Large intestine (tissue), 3 donors: Measurements from ENCODE around the gene LIMCH1. TPM values are rescaled to one million over a fixed set of nuclear protein-coding genes. Genes with fewer than 3 reads are reported as not detected.

Experiments used
- DNase-seq, 2 donors: peaks; one replicate each; pipeline versions ENCODE4 v3.0.0 to v3.0.0-alpha.2; 2013
- H3K27ac ChIP-seq: one replicate; pipeline ENCODE4 v1.5.1; 2013; ENCODE audit warnings: low read length
- H3K27me3 ChIP-seq: 2 replicates; pipeline ENCODE4 v1.6.1; 2013; ENCODE audit warnings: low read length; ENCODE audit not compliant: control insufficient read depth, insufficient read depth
- H3K36me3 ChIP-seq: 2 replicates; pipeline ENCODE4 v1.6.1; 2013; ENCODE audit warnings: low read length; ENCODE audit not compliant: control insufficient read depth, insufficient read depth
- H3K4me1 ChIP-seq: one replicate; pipeline ENCODE4 v1.6.1; 2013; ENCODE audit warnings: low read length; ENCODE audit not compliant: control insufficient read depth, insufficient read depth
- H3K4me3 ChIP-seq: one replicate; pipeline ENCODE4 v1.5.1; 2013; ENCODE audit warnings: low read length
- H3K9me3 ChIP-seq: one replicate; pipeline ENCODE4 v1.6.1; 2013; ENCODE audit warnings: mild to moderate bottlenecking, low read depth, low read length, moderate library complexity; ENCODE audit not compliant: control insufficient read depth
- WGBS: methylation state at CpG from one replicate; pipeline ENCODE4 v1.1.5; 2013; ENCODE audit warnings: low lambda C conversion rate; ENCODE audit not compliant: insufficient coverage; 5-methylcytosine and 5-hydroxymethylcytosine counted together
- polyA plus RNA-seq: library from polyadenylated mRNA; unstranded; fragments of 120-200 nt; gene quantifications from one replicate; pipeline ENCODE4 v1.2.1, GENCODE V29; 2013

The LIMCH1 gene
- polyA plus RNA-seq, 1 donor, result 18.6 TPM

GRCh38 chr4:41741354-41741753, 203.4 kb downstream of the LIMCH1 start:
- 100% methylated on average over 1 of the region's 2 CpGs for WGBS
- peaks cover 10% of the 10 kb centered on the region for H3K9me3 ChIP-seq
- H3K27ac ChIP-seq, result no peak overlapping the region
- no peaks in the 10 kb centered on the region for H3K4me1 ChIP-seq
- H3K4me3 ChIP-seq, result no peak overlapping the region
- no peaks in the 10 kb centered on the region for H3K36me3 ChIP-seq
- H3K27me3 ChIP-seq, result peaks cover 64% of the 10 kb centered on the region
- no peak for DNase-seq

- peaks cover 12% of the 10 kb centered on the region for H3K9me3 ChIP-seq
- H3K4me1 ChIP-seq, result no peaks in the 10 kb centered on the region
- 4% methylated on average over 5 of the region's 33 CpGs for WGBS
- no peak overlapping the region for H3K27ac ChIP-seq
- no peaks in the 10 kb centered on the region for H3K36me3 ChIP-seq
- peaks cover 96% of the 10 kb centered on the region for H3K27me3 ChIP-seq
- H3K4me3 ChIP-seq, result peak overlapping the region; percentile 26
- no peak for DNase-seq
Measured at GRCh38 chr4:41744572-41745291, 206.8 kb downstream of the LIMCH1 start.

- H3K9me3 ChIP-seq, result peaks cover 12% of the 10 kb centered on the region
- DNase-seq, result no peak
- WGBS, result no CpG with 5 or more reads among the region's 54 CpGs
- no peaks in the 10 kb centered on the region for H3K36me3 ChIP-seq
- H3K4me1 ChIP-seq, result no peaks in the 10 kb centered on the region
- H3K27ac ChIP-seq, result no peak overlapping the region
- peaks cover 96% of the 10 kb centered on the region for H3K27me3 ChIP-seq
- peak overlapping the region; percentile 26 for H3K4me3 ChIP-seq
Measured at GRCh38 chr4:41745292-41746024, 207.5 kb downstream of the LIMCH1 start.

- H3K27ac ChIP-seq, result no peak overlapping the region
- no peaks in the 10 kb centered on the region for H3K36me3 ChIP-seq
- H3K9me3 ChIP-seq, result peaks cover 12% of the 10 kb centered on the region
- no peaks in the 10 kb centered on the region for H3K4me1 ChIP-seq
- peaks cover 97% of the 10 kb centered on the region for H3K27me3 ChIP-seq
- DNase-seq, result no peak
- WGBS, result no CpG with 5 or more reads among the region's 36 CpGs
- peak overlapping the region; percentile 25 for H3K4me3 ChIP-seq
Measured at GRCh38 chr4:41746025-41746439, 208.1 kb downstream of the LIMCH1 start.

- Histone ChIP-seq H3K36me3 (no peaks in the 10 kb centered on the region), H3K27ac (peak overlapping the region; percentile 31), H3K4me3 (peak overlapping the region; percentile 25), H3K27me3 (peaks cover 97% of the 10 kb centered on the region), H3K4me1 (no peaks in the 10 kb centered on the region), H3K9me3 (peaks cover 12% of the 10 kb centered on the region)
- WGBS, result 0% methylated on average over 4 of the region's 37 CpGs
- no peak for DNase-seq
Measured at GRCh38 chr4:41746440-41747229, 208.7 kb downstream of the LIMCH1 start.

- peak overlapping the region; percentile 25 for H3K4me3 ChIP-seq
- H3K27ac ChIP-seq, result peak overlapping the region; percentile 52
- DNase-seq, result no peak
Measured at GRCh38 chr4:41747230-41748055, 209.5 kb downstream of the LIMCH1 start.

GRCh38 chr4:41748074-41748570, 210.2 kb downstream of the LIMCH1 start:
- Histone ChIP-seq H3K9me3 (peaks cover 12% of the 10 kb centered on the region), H3K4me3 (peak overlapping the region; percentile 33), H3K27me3 (peaks cover 95% of the 10 kb centered on the region), H3K36me3 (no peaks in the 10 kb centered on the region), H3K4me1 (no peaks in the 10 kb centered on the region), H3K27ac (peak overlapping the region; percentile 52)
- no peak for DNase-seq
- WGBS, result 3% methylated on average over 4 of the region's 21 CpGs

More at GRCh38 chr4:41747230-41748055, 209.5 kb downstream of the LIMCH1 start:
- no peaks in the 10 kb centered on the region for H3K4me1 ChIP-seq
- no peaks in the 10 kb centered on the region for H3K36me3 ChIP-seq
- peaks cover 12% of the 10 kb centered on the region for H3K9me3 ChIP-seq
- H3K27me3 ChIP-seq, result peaks cover 97% of the 10 kb centered on the region
- whole genome bisulfite sequencing, result 3% methylated on average over 5 of the region's 49 CpGs

- no peaks in the 10 kb centered on the region for H3K4me1 ChIP-seq
- DNase-seq, result peak; percentile 15 to 27
- peak within 1 kb of the TSS; percentile 52 for H3K27ac ChIP-seq
- peaks cover 12% of the 10 kb centered on the region for H3K9me3 ChIP-seq
- H3K4me3 ChIP-seq, result peak within 1 kb of the TSS; percentile 33
- H3K27me3 ChIP-seq, result peaks cover 94% of the 10 kb centered on the region
- WGBS, result 3% methylated on average over 5 of the region's 15 CpGs
- no peaks in the 10 kb centered on the region for H3K36me3 ChIP-seq
Measured at GRCh38 chr4:41748571-41749475, 210.9 kb downstream of the LIMCH1 start, which contains the start of gene PHOX2B. Gene PHOX2B, minus strand, starts transcription at chr4:41748725. Its CDS starts 115 bp downstream, at chr4:41748610.

- WGBS, result no CpG with 5 or more reads among the region's 12 CpGs
- Histone ChIP-seq H3K27me3 (peaks cover 96% of the 10 kb centered on the region), H3K9me3 (peaks cover 12% of the 10 kb centered on the region), H3K36me3 (no peaks in the 10 kb centered on the region), H3K4me3 (no peak overlapping the region), H3K27ac (peak overlapping the region; percentile 22), H3K4me1 (no peaks in the 10 kb centered on the region)
- no peak for DNase-seq
Measured at GRCh38 chr4:41749631-41750039, 211.7 kb downstream of the LIMCH1 start.
